GM20000 (cell line): ENCODE measurements around the gene CYP2U1.

Source experiments
- DNase-seq: peaks from one replicate; pipeline ENCODE4 v3.0.0; 2012; ENCODE audit warnings: low spot score
- CTCF ChIP-seq: IDR thresholded peaks from 2 replicates; pipeline ENCODE4 v1.5.1; 2012; ENCODE audit warnings: mild to moderate bottlenecking, control low read depth; ENCODE audit errors: extremely low read depth, missing control alignments

The CYP2U1 gene

GRCh38 chr4:107974523-107974922 is 43.2 kb downstream of the CYP2U1 start:
- no peak for DNase-seq
- no peak for TF ChIP-seq CTCF

- DNase-seq, result no peak
- TF ChIP-seq CTCF, result no peak
Measured at GRCh38 chr4:107977482-107977881, 46.1 kb downstream of the CYP2U1 start.

GRCh38 chr4:107977966-107978705 is 46.8 kb downstream of the CYP2U1 start:
- no peak for DNase-seq
- TF ChIP-seq CTCF, result no peak

- DNase-seq, result no peak
- no peak for TF ChIP-seq CTCF
Measured at GRCh38 chr4:107978716-107979451, 47.5 kb downstream of the CYP2U1 start.

GRCh38 chr4:107987916-107988762 is 56.8 kb downstream of the CYP2U1 start:
- TF ChIP-seq CTCF, result no peak
- DNase-seq, result no peak

GRCh38 chr4:107988763-107989035 is 57.4 kb downstream of the CYP2U1 start:
- DNase-seq, result no peak
- TF ChIP-seq CTCF, result no peak

GRCh38 chr4:107989162-107989536 is 57.8 kb downstream of the CYP2U1 start:
- TF ChIP-seq CTCF, result no peak
- DNase-seq, result no peak
